WI38 (cell line): Measurements from ENCODE around the gene PCF11.

Experiments used
- H3K4me3 ChIP-seq: 2 replicates; pipeline ENCODE4 v1.5.1; 2011; ENCODE audit warnings: low read depth, mild to moderate bottlenecking, control low read depth, low read length
- CTCF ChIP-seq: IDR thresholded peaks from 2 replicates; pipeline ENCODE4 v1.5.1; 2012; ENCODE audit warnings: low read depth, mild to moderate bottlenecking, control low read depth, low read length

Gene PCF11

GRCh38 chr11:83156996-83157593 lies at the start of gene PCF11:
Gene PCF11 (plus strand): TSS chr11:83157131. CDS start chr11:83157440, 309 bp downstream.
- H3K4me3 ChIP-seq = peak within 1 kb of the TSS; percentile 87
- TF ChIP-seq CTCF = no peak

GRCh38 chr11:83112886-83113285 lies 44.0 kb upstream of the PCF11 start:
- no peak overlapping the region for H3K4me3 ChIP-seq

GRCh38 chr11:83115026-83115425 lies 41.9 kb upstream of the PCF11 start:
- no peak overlapping the region for H3K4me3 ChIP-seq

More at GRCh38 chr11:83112886-83113285, 44.0 kb upstream of the PCF11 start:
- TF ChIP-seq CTCF = no peak

GRCh38 chr11:83115551-83115950 lies 41.4 kb upstream of the PCF11 start:
- TF ChIP-seq CTCF = no peak

More at GRCh38 chr11:83115026-83115425, 41.9 kb upstream of the PCF11 start:
- no peak for TF ChIP-seq CTCF

GRCh38 chr11:83116015-83116641 lies 40.8 kb upstream of the PCF11 start:
- no peak for TF ChIP-seq CTCF
- no peak overlapping the region for H3K4me3 ChIP-seq

More at GRCh38 chr11:83115551-83115950, 41.4 kb upstream of the PCF11 start:
- no peak overlapping the region for H3K4me3 ChIP-seq

GRCh38 chr11:83118814-83119213 lies 38.1 kb upstream of the PCF11 start:
- H3K4me3 ChIP-seq = no peak overlapping the region
- no peak for TF ChIP-seq CTCF

- no peak overlapping the region for H3K4me3 ChIP-seq
- no peak for TF ChIP-seq CTCF
Measured at GRCh38 chr11:83119216-83119615, 37.7 kb upstream of the PCF11 start.
